Breast epithelium (tissue), 4 donors: Measurements from ENCODE around the gene FAM83E. TPM values are rescaled to one million over a fixed set of nuclear protein-coding genes. Genes with fewer than 3 reads are reported as not detected.

Experiments used
- DNase-seq, 2 donors: peaks; one replicate each; pipeline ENCODE4 v3.0.0-alpha.2; 2019; ENCODE audit warnings: low spot score in 2 of 2
- H3K27ac ChIP-seq, 2 donors: fragments of 200-600 bp; sonication (generic) in 1 of 2; one replicate each; pipeline ENCODE4 v1.5.1; 2016 to 2019; ENCODE audit warnings: mild to moderate bottlenecking in 1 of 2
- H3K27me3 ChIP-seq, 2 donors: fragments of 200-600 bp; sonication (generic) in 1 of 2; one replicate each; pipeline versions ENCODE4 v1.5.1 to v1.6.0; 2017 to 2019; ENCODE audit warnings: control low read depth in 1 of 2, mild to moderate bottlenecking in 1 of 2
- H3K36me3 ChIP-seq: fragments of 200-600 bp; one replicate; pipeline ENCODE4 v1.5.1; 2019
- H3K4me1 ChIP-seq, 2 donors: fragments of 200-600 bp; sonication (generic); one replicate each; pipeline ENCODE4 v1.5.1; 2016 to 2019; ENCODE audit warnings: control low read depth in 1 of 2
- H3K4me3 ChIP-seq, 3 donors: fragments of 200-600 bp; sonication (generic); 1 replicate in 2 of 3; 2 replicates in 1 of 3; pipeline ENCODE4 v1.5.1; 2016 to 2019; ENCODE audit warnings: mild to moderate bottlenecking in 3 of 3, moderate library complexity in 2 of 3
- H3K9me3 ChIP-seq, 2 donors: fragments of 200-600 bp; sonication (generic) in 1 of 2; one replicate each; pipeline ENCODE4 v1.5.1; 2016 to 2019; ENCODE audit warnings: control low read depth in 1 of 2
- CTCF ChIP-seq, 3 donors: fragments of 450-650 bp; IDR thresholded peaks; one replicate each; pipeline ENCODE4 v1.5.1; 2016 to 2017; ENCODE audit warnings: antibody characterized with exemption in 3 of 3, mild to moderate bottlenecking in 3 of 3, moderate library complexity in 3 of 3
- POLR2A ChIP-seq: fragments of 450-650 bp; IDR thresholded peaks from one replicate; pipeline ENCODE4 v1.6.1; 2016; ENCODE audit warnings: antibody characterized with exemption, mild to moderate bottlenecking, moderate library complexity
- POLR2AphosphoS5 ChIP-seq, 3 donors: sonication (generic); formaldehyde crosslinking; IDR thresholded peaks; one replicate each; pipeline ENCODE4 v1.6.1; 2017; ENCODE audit warnings: antibody characterized with exemption in 3 of 3
- intact Hi-C: fragments of 100-400 bp; cut with DNase I; formaldehyde crosslinking; loops from one replicate; pipeline ENCODE4 v1.15.1; 2023; ENCODE audit warnings: low total_unique reads
- total RNA-seq, 3 donors: library from RNA; depleted of rRNA; stranded (reverse); fragments of >200 nt; gene quantifications; one replicate each; pipeline ENCODE4 v1.1.0, GENCODE V29; 2016

Gene FAM83E
- total RNA-seq, 3 donors from 2014 or later, result 3.3 to 5.6 TPM; not detected in 1

GRCh38 chr19:48650974-48651682 is 36.3 kb upstream of the FAM83E start:
- no peak for TF ChIP-seq POLR2AphosphoS5 (IDR thresholded peaks at IDR 0.05)
- TF ChIP-seq CTCF (IDR thresholded peaks at IDR 0.05), result no peak
- TF ChIP-seq POLR2A, result no peak
- H3K36me3 ChIP-seq, result no peaks in the 10 kb centered on the region

GRCh38 chr19:48648134-48648533 is 33.3 kb upstream of the FAM83E start:
- H3K36me3 ChIP-seq, result no peaks in the 10 kb centered on the region
- TF ChIP-seq CTCF (IDR thresholded peaks at IDR 0.05), result no peak
- no peak for TF ChIP-seq POLR2AphosphoS5 (IDR thresholded peaks at IDR 0.05)
- no peak for TF ChIP-seq POLR2A

More at GRCh38 chr19:48650974-48651682, 36.3 kb upstream of the FAM83E start:
- DNase-seq, result no peak
- no peak overlapping the region for H3K27ac ChIP-seq
- intact Hi-C loops, result no loop called here
- H3K9me3 ChIP-seq, result no peaks in the 10 kb centered on the region
- H3K4me3 ChIP-seq, result no peak overlapping the region
- H3K27me3 ChIP-seq, result no peaks in the 10 kb centered on the region
- no peaks in the 10 kb centered on the region for H3K4me1 ChIP-seq

GRCh38 chr19:48646722-48647216 is 31.9 kb upstream of the FAM83E start:
- H3K36me3 ChIP-seq, result no peaks in the 10 kb centered on the region
- intact Hi-C loops, result no loop called here
- H3K9me3 ChIP-seq, result no peaks in the 10 kb centered on the region
- peak overlapping the region; percentile 87 to 93 for H3K27ac ChIP-seq
- peak overlapping the region; percentile 50 to 68 (median 57) for H3K4me3 ChIP-seq
- peaks cover 0 to 4% of the 10 kb centered on the region in 2 donors for H3K4me1 ChIP-seq
- no peaks in the 10 kb centered on the region for H3K27me3 ChIP-seq
- no peak for DNase-seq
- no peak for TF ChIP-seq CTCF (IDR thresholded peaks at IDR 0.05)
- no peak for TF ChIP-seq POLR2A
- TF ChIP-seq POLR2AphosphoS5 (IDR thresholded peaks at IDR 0.05), result no peak

More at GRCh38 chr19:48648134-48648533, 33.3 kb upstream of the FAM83E start:
- no peak overlapping the region for H3K27ac ChIP-seq
- no peaks in the 10 kb centered on the region for H3K27me3 ChIP-seq
- H3K4me3 ChIP-seq, result no peak overlapping the region
- peaks cover 0 to 4% of the 10 kb centered on the region in 2 donors for H3K4me1 ChIP-seq
- DNase-seq, result no peak
- intact Hi-C loops, result no loop called here
- no peaks in the 10 kb centered on the region for H3K9me3 ChIP-seq

GRCh38 chr19:48646001-48646721 is 31.3 kb upstream of the FAM83E start, which contains the start of gene CA11:
Gene CA11 (minus strand): TSS chr19:48646187. CDS start chr19:48645632, 555 bp downstream.
- TF ChIP-seq CTCF (IDR thresholded peaks at IDR 0.05) (peak; percentile 62 to 96 (median 81)), POLR2A (peak; percentile 39), POLR2AphosphoS5 (IDR thresholded peaks at IDR 0.05) (peak; percentile 20 to 51 (median 22))
- DNase-seq, result peak; percentile 84 to 88
- intact Hi-C loops, result no loop called here
- Histone ChIP-seq H3K4me3 (peak within 1 kb of the TSS; percentile 50 to 68 (median 57)), H3K36me3 (no peaks in the 10 kb centered on the region), H3K27ac (peak within 1 kb of the TSS; percentile 87 to 93), H3K9me3 (no peaks in the 10 kb centered on the region), H3K4me1 (peaks cover 0 to 4% of the 10 kb centered on the region in 2 donors), H3K27me3 (no peaks in the 10 kb centered on the region)

GRCh38 chr19:48645620-48646000 is 30.7 kb upstream of the FAM83E start:
- H3K27me3 ChIP-seq, result no peaks in the 10 kb centered on the region
- no peak for DNase-seq
- H3K36me3 ChIP-seq, result no peaks in the 10 kb centered on the region
- no peak for TF ChIP-seq POLR2A
- no peak for TF ChIP-seq CTCF (IDR thresholded peaks at IDR 0.05)
- no peak for TF ChIP-seq POLR2AphosphoS5 (IDR thresholded peaks at IDR 0.05)
- H3K9me3 ChIP-seq, result no peaks in the 10 kb centered on the region
- H3K4me3 ChIP-seq, result peak overlapping the region; percentile 50 to 68 (median 57)
- H3K4me1 ChIP-seq, result peaks cover 0 to 4% of the 10 kb centered on the region in 2 donors
- H3K27ac ChIP-seq, result peak overlapping the region; percentile 87 to 93
- intact Hi-C loops, result no loop called here
